RPMI7951 (cell line): ENCODE measurements around the gene NRGN. TPM values are rescaled to one million over a fixed set of nuclear protein-coding genes. Genes with fewer than 3 reads are reported as not detected.
"Not testable (repeated sequence)": the region's sequence is repeated elsewhere in the genome, so short reads cannot be mapped to it uniquely, and the experiment has no call there.

ENCODE experiments used
- DNase-seq: peaks from one replicate; pipeline ENCODE4 v3.0.0-alpha.2; 2012; ENCODE audit warnings: low read depth
- total RNA-seq: library from RNA; depleted of rRNA; stranded (reverse); fragments of >200 nt; shearing (Covaris generic); gene quantifications from 2 replicates; pipeline ENCODE4 v1.2.3, GENCODE V29; 2014

The NRGN gene
- total RNA-seq, 1 experiment from 2014 or later, result 3.2 TPM

DNA sequence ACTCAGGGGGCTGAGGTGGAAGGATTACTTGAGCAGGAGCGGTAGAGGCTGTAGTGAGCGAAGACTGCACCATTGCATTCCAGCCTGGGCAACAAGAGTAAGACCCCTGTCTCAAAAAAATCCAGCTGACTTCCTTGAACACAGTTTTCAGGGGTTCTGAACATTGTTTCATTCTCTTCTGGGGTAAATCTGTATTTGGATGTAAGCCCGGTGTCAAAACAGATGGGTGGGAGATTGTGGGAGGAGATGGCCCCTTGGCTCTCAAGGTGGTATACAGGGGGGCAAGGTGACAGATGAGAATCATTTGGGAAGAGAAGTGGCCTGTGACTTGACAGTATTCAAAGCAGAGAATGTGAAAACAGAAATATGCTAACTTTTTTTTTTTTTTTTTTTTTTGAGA, 17.6 kb downstream of the NRGN start:
- DNase-seq, result no peak

GRCh38 chr11:124758355-124759265, 18.9 kb downstream of the NRGN start:
- peak; percentile 37 for DNase-seq

DNA sequence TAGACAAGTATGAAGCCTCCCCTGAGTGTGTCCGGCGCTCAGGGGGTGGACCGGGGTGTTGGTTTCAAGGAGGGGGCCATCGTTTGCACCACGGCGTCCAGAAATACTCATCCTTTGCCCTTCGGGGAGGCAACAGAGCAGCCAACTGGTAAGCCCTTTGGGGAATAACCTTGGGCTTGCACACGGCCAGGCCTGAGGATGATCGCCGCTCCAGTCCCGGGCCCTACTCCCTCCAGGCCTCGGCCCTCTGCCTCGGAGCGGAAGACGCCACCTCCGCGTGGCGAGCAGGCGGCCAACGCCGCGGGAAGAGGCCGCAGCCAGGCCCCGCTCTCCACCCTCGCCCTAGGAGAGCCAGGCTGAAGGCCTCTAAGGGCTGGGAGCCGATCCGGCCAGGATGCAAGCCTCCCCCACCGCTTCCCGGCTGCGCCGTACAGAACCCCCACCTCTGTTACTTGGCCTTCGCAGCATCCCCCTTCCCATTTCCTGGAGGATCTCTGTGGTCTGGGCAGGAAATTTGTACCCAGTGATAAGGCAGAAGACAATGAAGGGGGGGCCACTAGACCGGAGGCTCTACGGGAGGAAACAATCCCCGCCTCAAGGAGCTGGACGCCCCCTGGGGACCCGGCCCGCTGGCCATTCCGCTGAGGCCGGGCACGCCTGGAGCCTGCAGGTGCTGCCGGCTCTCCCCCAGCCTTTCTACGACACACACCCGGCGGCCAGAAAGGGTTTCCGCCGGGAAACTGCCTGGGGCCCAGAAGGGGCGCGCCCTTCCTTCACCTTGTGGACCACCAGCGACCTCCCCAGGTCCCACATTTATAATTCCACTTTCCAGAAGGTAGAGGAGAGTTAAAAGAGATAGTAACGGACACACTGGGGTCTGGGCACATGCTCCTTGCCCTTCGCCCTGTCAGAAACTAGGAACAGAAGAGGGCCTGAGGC, 19.8 kb downstream of the NRGN start:
- DNase-seq, result no peak

DNA sequence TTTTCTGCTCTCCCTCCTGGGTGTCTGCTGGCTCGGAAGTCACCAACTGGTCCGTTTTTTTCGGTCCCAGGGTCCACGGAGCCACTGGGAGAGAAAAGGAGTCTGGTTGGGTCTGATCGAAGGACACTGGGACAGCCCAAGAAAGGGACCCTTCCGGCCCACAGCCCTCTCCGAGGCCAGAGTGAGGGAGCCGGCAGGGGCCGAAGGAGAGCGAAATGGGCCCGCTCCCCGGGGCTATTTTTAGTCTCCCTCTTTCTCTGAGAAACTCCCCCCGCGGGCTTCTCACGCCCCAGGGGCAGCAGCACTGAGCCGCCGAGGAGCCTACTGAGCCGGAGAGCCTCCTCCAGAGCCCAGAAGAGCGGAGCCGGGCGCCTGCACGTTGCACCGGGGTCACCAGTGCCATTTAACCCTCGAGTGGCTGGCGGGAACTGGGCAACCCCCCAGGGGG, 20.5 kb downstream of the NRGN start:
- no peak for DNase-seq

- DNase-seq, result no peak
These were observed 21.1 kb downstream of the NRGN start for GRCh38 chr11:124760806-124761205.

GRCh38 chr11:124761301-124762104, 21.8 kb downstream of the NRGN start:
- no peak for DNase-seq

GRCh38 chr11:124762105-124762623, 22.4 kb downstream of the NRGN start, which contains the start of gene ESAM:
Gene ESAM, minus strand, starts transcription at chr11:124762290. Its CDS starts 136 bp downstream, at chr11:124762154.
- no peak for DNase-seq

- no peak for DNase-seq
These were observed 22.9 kb downstream of the NRGN start for GRCh38 chr11:124762624-124763155.

DNA sequence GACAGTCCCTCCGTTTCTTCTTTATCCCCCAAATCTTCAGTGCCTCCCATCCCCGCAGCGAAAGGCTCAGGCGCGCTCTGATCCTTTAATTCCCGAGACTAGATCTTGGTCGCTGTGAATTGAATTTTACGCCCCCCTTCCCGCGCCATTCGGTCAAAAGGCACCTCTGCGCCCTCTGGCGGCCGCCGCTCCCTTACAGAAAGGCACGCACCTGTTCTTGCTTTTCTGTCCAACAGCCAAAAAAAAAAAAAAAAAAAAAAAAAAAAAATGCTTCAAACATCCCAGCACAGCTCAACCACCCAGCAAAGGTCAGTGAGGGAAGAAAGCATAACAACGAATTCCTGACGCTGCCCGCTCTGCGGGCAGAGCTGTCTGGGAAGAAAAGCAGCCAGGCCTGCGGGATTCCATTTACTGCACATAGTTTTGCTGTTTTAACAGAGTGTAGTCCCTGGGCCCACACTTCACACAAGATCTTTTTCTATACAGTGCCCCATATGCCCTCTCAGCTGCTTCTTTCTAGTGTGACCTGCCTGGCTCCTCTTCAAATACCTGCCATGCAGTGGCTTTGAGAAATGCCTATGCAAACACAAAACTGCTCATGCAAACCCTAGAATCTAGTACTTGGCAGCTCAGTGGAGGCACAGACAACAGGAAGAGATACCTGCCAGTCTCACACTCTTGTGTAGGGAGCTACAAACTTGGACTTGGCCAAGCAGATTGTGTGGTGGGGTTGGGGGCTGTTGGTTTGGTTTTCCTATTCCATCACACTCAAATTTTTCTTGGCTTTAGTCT, 23.6 kb downstream of the NRGN start:
- DNase-seq, result peak; percentile 55

GRCh38 chr11:124766156-124766555, 26.4 kb downstream of the NRGN start:
- DNase-seq, result no peak

DNA sequence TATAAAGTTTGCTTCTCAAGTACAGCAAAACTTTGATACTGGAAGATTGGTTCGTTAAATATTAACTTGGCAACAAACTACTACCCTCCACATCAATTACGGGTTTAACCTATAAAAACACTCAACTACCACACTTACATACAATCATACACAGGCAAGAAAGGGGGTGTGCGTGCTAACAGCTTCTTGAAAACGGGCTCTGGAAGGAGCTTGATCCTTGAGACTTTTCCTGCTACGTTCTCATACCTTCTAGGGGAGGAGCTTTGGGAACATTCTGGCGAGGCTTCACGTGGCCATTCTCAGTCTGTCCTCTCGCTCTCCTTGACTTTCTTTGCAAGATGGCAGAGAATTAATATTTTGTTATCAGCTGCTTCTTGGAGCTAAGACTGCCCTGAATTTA, 29.2 kb downstream of the NRGN start:
- no peak for DNase-seq

- DNase-seq, result peak; percentile 62
These were observed 30.3 kb downstream of the NRGN start for GRCh38 chr11:124769806-124770774.

DNA sequence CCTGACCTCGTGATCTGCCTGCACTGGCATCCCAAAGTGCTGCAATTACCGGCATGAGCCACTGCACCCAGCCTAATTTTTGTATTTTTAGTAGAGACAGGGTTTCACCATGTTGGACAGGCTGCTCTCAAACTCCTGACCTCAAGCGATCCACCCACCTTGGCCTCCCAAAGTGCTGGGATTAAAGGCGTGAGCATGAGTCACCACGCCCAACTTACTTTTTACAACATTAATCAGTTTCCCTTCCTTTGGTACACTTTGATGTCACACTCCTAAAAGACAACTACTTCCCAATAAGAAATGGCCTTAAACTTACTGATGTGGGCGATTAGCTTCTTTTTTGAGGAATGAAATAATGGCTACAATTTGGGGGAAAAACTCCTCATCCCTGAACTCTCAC, 31.2 kb downstream of the NRGN start:
- not testable (repeated sequence) for DNase-seq

- DNase-seq, result no peak
These were observed 37.3 kb downstream of the NRGN start for GRCh38 chr11:124776865-124777645.

DNA sequence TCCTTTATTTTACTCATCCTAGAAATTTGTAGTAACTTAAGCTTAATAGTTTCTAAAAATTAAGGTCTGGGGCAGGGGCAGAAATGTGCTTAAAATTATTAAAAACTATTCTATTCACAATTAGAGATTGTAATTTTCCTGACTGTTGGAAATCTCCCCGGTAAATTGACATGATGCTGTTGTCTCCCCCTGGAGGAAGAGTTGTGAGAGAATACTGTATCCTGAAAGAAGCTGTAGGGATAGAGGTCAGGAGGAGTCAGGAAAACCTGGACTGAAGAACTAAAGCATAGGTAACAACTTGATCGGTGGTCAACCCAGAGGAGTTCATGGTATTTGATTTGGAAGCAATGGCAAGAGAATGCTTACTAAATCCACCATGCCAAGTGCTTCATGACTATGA, 38.5 kb downstream of the NRGN start:
- DNase-seq, result no peak

- no peak for DNase-seq
These were observed 39.8 kb downstream of the NRGN start for GRCh38 chr11:124779568-124779967.

- DNase-seq, result no peak
These were observed 43.3 kb downstream of the NRGN start for GRCh38 chr11:124783002-124783401.

GRCh38 chr11:124784051-124784450, 44.3 kb downstream of the NRGN start:
- no peak for DNase-seq
